IMR-90 (cell line): ENCODE results near the gene ZNF17. TPM values are rescaled to one million over a fixed set of nuclear protein-coding genes. Genes with fewer than 3 reads are reported as not detected.

ENCODE experiments used
- ATAC-seq: fragments of 200-7000 bp; cut with Tn5 transposase; 2 replicates; pipeline ENCODE4 v1.9.1; 2020; ENCODE audit warnings: low read depth, mild to moderate bottlenecking, moderate library complexity
- BruUV-seq: library from RNA; stranded (reverse); fragments of 400-500 nt; replicated peaks from 2 replicates; lab custom pipeline; 2021; lab: Mats Ljungman, UMichigan
- CTCF ChIA-PET: fragments of 300-600 bp; formaldehyde crosslinking; extraction: SDS; loops from one replicate; lab custom pipeline; 2021; ENCODE audit warnings: antibody characterized with exemption; lab: Yijun Ruan, JAX
- POLR2A ChIA-PET: fragments of 300-600 bp; sonication (Branson Sonifier 250); formaldehyde crosslinking; loops from one replicate; lab custom pipeline; 2022; ENCODE audit warnings: antibody characterized with exemption; ENCODE audit not compliant: unreplicated experiment; lab: Charles Lee
- DNase-seq: peaks from one replicate; pipeline ENCODE4 v3.0.0; 2013
- H2AFZ ChIP-seq: replicated peaks from 2 replicates; pipeline ENCODE3; 2013; ENCODE audit warnings: low read length, mild to moderate bottlenecking; ENCODE audit not compliant: poor library complexity
- H2AK5ac ChIP-seq: 2 replicates; pipeline ENCODE4 v1.6.1; 2013; ENCODE audit warnings: low read depth, low read length, inconsistent platforms
- H2AK9ac ChIP-seq: replicated peaks from 2 replicates; pipeline ENCODE3; 2013; ENCODE audit warnings: mild to moderate bottlenecking, low read depth, low read length, moderate library complexity; ENCODE audit not compliant: poor library complexity
- H2BK120ac ChIP-seq: 2 replicates; pipeline ENCODE4 v1.6.1; 2013; ENCODE audit warnings: low read depth, low read length, inconsistent platforms
- H2BK15ac ChIP-seq: 3 replicates; pipeline ENCODE4 v1.6.1; 2013; ENCODE audit warnings: low read depth, low read length, inconsistent platforms
- H2BK20ac ChIP-seq: 2 replicates; pipeline ENCODE4 v1.6.1; 2013; ENCODE audit warnings: low read depth, mild to moderate bottlenecking, inconsistent platforms, low read length, moderate library complexity
- H2BK5ac ChIP-seq: 2 replicates; pipeline ENCODE4 v1.6.1; 2013; ENCODE audit warnings: mild to moderate bottlenecking, low read depth, low read length, inconsistent platforms; ENCODE audit not compliant: poor library complexity, severe bottlenecking
- H3K14ac ChIP-seq: replicated peaks from 2 replicates; pipeline ENCODE4 v1.6.1; 2013; ENCODE audit warnings: low read depth, low read length, inconsistent platforms
- H3K18ac ChIP-seq: 2 replicates; pipeline ENCODE4 v1.6.1; 2013; ENCODE audit warnings: low read depth, low read length, control low read depth
- H3K23ac ChIP-seq: 2 replicates; pipeline ENCODE4 v1.6.1; 2013; ENCODE audit warnings: low read depth, low read length, inconsistent platforms
- H3K27ac ChIP-seq: 2 replicates; pipeline ENCODE4 v1.5.1; 2013; ENCODE audit warnings: mild to moderate bottlenecking, control low read depth, low read length; ENCODE audit not compliant: insufficient read depth
- H3K27me3 ChIP-seq: 2 replicates; pipeline ENCODE4 v1.6.1; 2013; ENCODE audit warnings: low read length; ENCODE audit not compliant: control insufficient read depth, insufficient read depth
- H3K36me3 ChIP-seq: 2 replicates; pipeline ENCODE4 v1.6.1; 2013; ENCODE audit warnings: low read length, mixed read lengths; ENCODE audit not compliant: control insufficient read depth, insufficient read depth
- H3K4ac ChIP-seq: 2 replicates; pipeline ENCODE4 v1.6.1; 2013; ENCODE audit warnings: low read depth, low read length, inconsistent platforms
- H3K4me1 ChIP-seq: 2 replicates; pipeline ENCODE4 v1.6.1; 2013; ENCODE audit warnings: low read length, mixed read lengths; ENCODE audit not compliant: control insufficient read depth, insufficient read depth
- H3K4me2 ChIP-seq: 2 replicates; pipeline ENCODE4 v1.6.1; 2013; ENCODE audit warnings: low read depth, mild to moderate bottlenecking, control low read depth, low read length, moderate library complexity
- H3K4me3 ChIP-seq: 2 replicates; pipeline ENCODE4 v1.5.1; 2013; ENCODE audit warnings: low read depth, mild to moderate bottlenecking, control low read depth, low read length, moderate library complexity; ENCODE audit not compliant: insufficient read depth
- H3K56ac ChIP-seq: 2 replicates; pipeline ENCODE4 v1.6.1; 2013; ENCODE audit warnings: low read length, inconsistent platforms; ENCODE audit not compliant: insufficient read depth; ENCODE audit errors: extremely low read depth
- H3K79me1 ChIP-seq, 2 experiments: 2 replicates each; pipeline ENCODE4 v1.6.1; 2013; ENCODE audit warnings: low read length in 2 of 2, inconsistent platforms in 1 of 2, low read depth in 1 of 2
- H3K9ac ChIP-seq: 2 replicates; pipeline ENCODE4 v1.6.1; 2013; ENCODE audit warnings: low read depth, low read length, control low read depth
- H3K9me1 ChIP-seq: 2 replicates; pipeline ENCODE4 v1.6.1; 2013; ENCODE audit warnings: low read length, inconsistent platforms; ENCODE audit not compliant: insufficient read depth
- H3K9me3 ChIP-seq: 2 replicates; pipeline ENCODE4 v1.6.1; 2013; ENCODE audit warnings: low read length; ENCODE audit not compliant: control insufficient read depth, insufficient read depth
- H4K20me1 ChIP-seq: 2 replicates; pipeline ENCODE4 v1.6.1; 2013; ENCODE audit warnings: low read length, inconsistent platforms; ENCODE audit not compliant: insufficient read depth
- H4K5ac ChIP-seq: 2 replicates; pipeline ENCODE4 v1.6.1; 2013; ENCODE audit warnings: mild to moderate bottlenecking, low read depth, low read length, control low read depth
- H4K8ac ChIP-seq, 2 experiments: 2 replicates each; pipeline ENCODE4 v1.6.1; 2013; ENCODE audit warnings: low read depth in 2 of 2, low read length in 2 of 2, control low read depth in 1 of 2, inconsistent platforms in 1 of 2
- H4K91ac ChIP-seq: 2 replicates; pipeline ENCODE4 v1.6.1; 2013; ENCODE audit warnings: low read depth, low read length, inconsistent platforms; ENCODE audit not compliant: insufficient read depth
- BHLHE40 ChIP-seq: fragments of 150-350 bp; IDR thresholded peaks from 2 replicates; pipeline ENCODE4 v1.6.1; 2016; ENCODE audit warnings: mild to moderate bottlenecking, low read depth, low read length
- CEBPB ChIP-seq: IDR thresholded peaks from 2 replicates; pipeline ENCODE4 v1.6.1; 2012; ENCODE audit warnings: low read depth, low read length, improper control_type of control experiment
- FOS ChIP-seq: fragments of 150-350 bp; IDR thresholded peaks from 2 replicates; pipeline ENCODE4 v1.6.1; 2016; ENCODE audit warnings: low read depth, low read length
- MAFK ChIP-seq: IDR thresholded peaks from 2 replicates; pipeline ENCODE4 v1.6.1; 2012; ENCODE audit warnings: low read depth, low read length, improper control_type of control experiment
- MAZ ChIP-seq: IDR thresholded peaks from 2 replicates; pipeline ENCODE4 v1.6.1; 2012; ENCODE audit warnings: low read depth, mild to moderate bottlenecking, low read length, improper control_type of control experiment, moderate library complexity, borderline replicate concordance
- MXI1 ChIP-seq: IDR thresholded peaks from 2 replicates; pipeline ENCODE4 v1.6.1; 2012; ENCODE audit warnings: low read depth, mild to moderate bottlenecking, low read length, moderate library complexity, borderline replicate concordance
- NFE2L2 ChIP-seq: fragments of 150-350 bp; IDR thresholded peaks from 2 replicates; pipeline ENCODE4 v1.6.1; 2016; ENCODE audit warnings: low read depth, mild to moderate bottlenecking, low read length
- POLR2A ChIP-seq: IDR thresholded peaks from 2 replicates; pipeline ENCODE4 v1.6.1; 2012; ENCODE audit warnings: mild to moderate bottlenecking, low read depth, low read length
- RAD21 ChIP-seq: IDR thresholded peaks from 2 replicates; pipeline ENCODE4 v1.6.1; 2012; ENCODE audit warnings: low read length, improper control_type of control experiment
- RCOR1 ChIP-seq: IDR thresholded peaks from 2 replicates; pipeline ENCODE4 v1.6.1; 2012; ENCODE audit warnings: mild to moderate bottlenecking, low read length, improper control_type of control experiment; ENCODE audit not compliant: insufficient replicate concordance
- RFX5 ChIP-seq: IDR thresholded peaks from 2 replicates; pipeline ENCODE4 v1.8.0; 2012; ENCODE audit warnings: low read depth, mild to moderate bottlenecking, low read length, moderate library complexity
- SMC3 ChIP-seq: fragments of 150-350 bp; IDR thresholded peaks from 2 replicates; pipeline ENCODE4 v1.6.1; 2016; ENCODE audit warnings: low read depth, mild to moderate bottlenecking, antibody characterized with exemption, low read length, moderate library complexity
- WGBS, 2 experiments: methylation state at CpG; one replicate each; pipeline versions ENCODE4 v1.1.5 to v1.1.7; 2013; ENCODE audit warnings: missing lambda C conversion rate in 2 of 2; ENCODE audit not compliant: insufficient read length in 1 of 2; ENCODE audit errors: extremely low coverage in 2 of 2; 5-methylcytosine and 5-hydroxymethylcytosine counted together
- dilution Hi-C: fragments of 300-500 bp; cut with HindIII; formaldehyde crosslinking; loops from one replicate; pipeline ENCODE4 v1.14.3; 2018; ENCODE audit warnings: low sequenced_read_pairs; ENCODE audit not compliant: unreplicated experiment
- in situ Hi-C: fragments of 300-500 bp; cut with MboI; formaldehyde crosslinking; loops from 3 replicates; pipeline ENCODE4 v1.14.3; 2019; ENCODE audit warnings: low sequenced_read_pairs, inconsistent platforms, mixed read lengths
- intact Hi-C: fragments of 100-400 bp; cut with micrococcal nuclease; formaldehyde crosslinking; loops from 2 replicates; pipeline ENCODE4 v1.10.0; 2022
- polyA plus RNA-seq, 3 experiments: library from polyadenylated mRNA; depleted of rRNA; stranded (reverse); fragments of >200 nt; gene quantifications; 2 replicates each; pipeline ENCODE4 v1.2.3, GENCODE V29; 2012; ENCODE audit warnings: low replicate concordance in 1 of 3
- total RNA-seq: library from RNA; depleted of rRNA; stranded (reverse); fragments of >200 nt; gene quantifications from 2 replicates; pipeline ENCODE4 v1.2.3, GENCODE V29; 2012
- TF ChIP-seq, protein P1 (sequence below): fragments of 150-350 bp; IDR thresholded peaks from 2 replicates; pipeline ENCODE4 v1.6.1; 2017; ENCODE audit warnings: mild to moderate bottlenecking, antibody characterized with exemption, low read length, low read depth
- TF ChIP-seq, protein P2 (sequence below): fragments of 150-350 bp; IDR thresholded peaks from 2 replicates; pipeline ENCODE4 v1.6.1; 2016; ENCODE audit warnings: low read depth, mild to moderate bottlenecking, low read length, moderate library complexity, borderline replicate concordance

Gene ZNF17
- total and polyA plus RNA-seq, 2 of the 4 experiments (the other 2 are of a cell fraction) = 4.3 to 17.4 TPM

DNA sequence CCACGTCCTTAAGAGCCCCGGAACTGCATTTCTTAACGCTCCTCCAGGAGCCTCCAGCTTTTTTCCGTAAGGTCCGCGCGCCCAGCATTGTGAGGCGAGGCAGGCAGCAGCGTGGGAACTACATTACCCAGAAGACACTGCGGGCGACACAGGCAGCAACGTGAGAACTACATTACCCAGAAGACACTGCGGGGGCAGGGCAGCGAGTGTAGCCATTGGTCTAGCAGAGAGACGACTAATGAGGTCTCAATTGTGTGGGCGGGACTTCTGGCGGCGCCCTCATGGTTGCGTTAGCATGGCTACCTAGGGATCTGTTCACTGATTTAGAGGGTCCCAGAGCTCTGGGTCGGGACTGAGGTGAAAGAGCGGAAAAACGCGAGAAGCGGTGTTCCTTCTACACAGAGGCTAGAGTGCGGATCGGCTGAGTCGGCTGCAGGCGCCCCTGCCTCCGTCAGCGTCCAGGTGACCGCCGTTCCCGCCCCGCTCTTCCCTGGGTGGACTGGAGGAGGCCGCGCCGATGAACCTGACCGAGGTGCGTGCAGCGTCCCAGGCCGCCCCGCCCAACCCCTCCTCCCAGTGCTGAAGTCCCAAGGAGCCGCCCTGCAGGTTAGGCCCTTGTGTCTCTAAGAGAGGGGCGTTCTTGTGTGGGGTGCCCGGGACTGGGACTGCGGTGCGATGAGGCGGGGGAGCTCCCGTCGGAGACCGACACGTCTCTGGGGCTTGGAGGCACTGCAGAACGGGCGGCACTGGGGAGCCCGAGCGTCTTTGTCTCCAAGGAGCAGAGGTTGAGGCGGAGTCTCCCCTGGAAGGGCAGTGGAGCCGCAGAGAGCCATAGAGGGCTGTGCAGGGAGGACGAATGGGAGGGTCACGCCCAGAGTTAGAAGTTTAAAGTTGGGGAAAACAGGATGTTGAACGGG, 24.4 kb downstream of the ZNF17 start, which contains the start of gene ZNF749:
ZNF749 (plus strand) TSS at position 264 of the 917 bp plus-strand sequence; CDS start at position 518, 254 bp downstream.
- in situ Hi-C loops = no loop called here
- H3K27me3 ChIP-seq = no peaks in the 10 kb centered on the region
- H3K4me3 ChIP-seq = peak within 1 kb of the TSS; percentile 80
- ChIA-PET POLR2A (no interaction called here), CTCF (interaction anchor here (0.7 kb wide), 1 partner anchor 322 kb away, joined by 3 read pairs; no protein-coding TSS in a partner anchor)
- peak within 1 kb of the TSS; percentile 82 for H3K14ac ChIP-seq
- peak within 1 kb of the TSS; percentile 75 for H3K9ac ChIP-seq
- H3K27ac ChIP-seq = peak within 1 kb of the TSS; percentile 62
- H2AK5ac ChIP-seq = peak within 1 kb of the TSS; percentile 62
- H3K9me1 ChIP-seq = 0 out of 2 replicates have a peak, but pooled peaks cover 7% of the 10 kb centered on the region
- no peaks in the 10 kb centered on the region for H3K9me3 ChIP-seq
- H3K4ac ChIP-seq = peak within 1 kb of the TSS; percentile 65; the same call in 1 of the 2 replicates
- H3K23ac ChIP-seq = peak within 1 kb of the TSS; percentile 77
- 0% methylated on average over 12 of the region's 61 CpGs; no CpG with 5 or more reads in 1 of the 2 experiments for WGBS, 2 experiments
- ATAC-seq (peak; percentile 97), DNase-seq (peak; percentile 97)
- no TSS peak for BruUV-seq
- peak within 1 kb of the TSS; percentile 93 for H3K4me2 ChIP-seq
- peak within 1 kb of the TSS; percentile 19 for H4K91ac ChIP-seq
- H2BK15ac ChIP-seq = peak within 1 kb of the TSS; percentile 6; the same call in 1 of the 3 replicates
- H2BK120ac ChIP-seq = peak within 1 kb of the TSS; percentile 43; the same call in 1 of the 2 replicates
- H3K36me3 ChIP-seq = peaks cover 4% of the 10 kb centered on the region; the same call in 1 of the 2 replicates
- H4K5ac ChIP-seq = peak within 1 kb of the TSS; percentile 66
- peak within 1 kb of the TSS; percentile 82 for H3K56ac ChIP-seq
- intact Hi-C loops = no loop called here
- H2BK20ac ChIP-seq = no peak within 1 kb of the TSS
- H3K18ac ChIP-seq = peak within 1 kb of the TSS; percentile 5; the same call in 1 of the 2 replicates
- peak within 1 kb of the TSS; percentile 71 for H2AK9ac ChIP-seq
- peaks cover 2% of the 10 kb centered on the region; the same call in 1 of the 2 replicates for H3K4me1 ChIP-seq
- dilution Hi-C loops = no loop called here
- peaks cover 12 to 45% of the 10 kb centered on the region in 2 experiments; a peak in 3 of 4 replicates for H3K79me1 ChIP-seq
- H4K8ac ChIP-seq = peak within 1 kb of the TSS; percentile 90 to 93
- H4K20me1 ChIP-seq = no peaks in the 10 kb centered on the region
- H2AFZ ChIP-seq = peak within 1 kb of the TSS; percentile 98
- peak within 1 kb of the TSS; percentile 60 for H2BK5ac ChIP-seq
- TF ChIP-seq MAZ = no peak
- TF ChIP-seq MXI1 = peak; percentile 95; the same call in 1 of the 2 replicates
- TF ChIP-seq, protein P1, sequence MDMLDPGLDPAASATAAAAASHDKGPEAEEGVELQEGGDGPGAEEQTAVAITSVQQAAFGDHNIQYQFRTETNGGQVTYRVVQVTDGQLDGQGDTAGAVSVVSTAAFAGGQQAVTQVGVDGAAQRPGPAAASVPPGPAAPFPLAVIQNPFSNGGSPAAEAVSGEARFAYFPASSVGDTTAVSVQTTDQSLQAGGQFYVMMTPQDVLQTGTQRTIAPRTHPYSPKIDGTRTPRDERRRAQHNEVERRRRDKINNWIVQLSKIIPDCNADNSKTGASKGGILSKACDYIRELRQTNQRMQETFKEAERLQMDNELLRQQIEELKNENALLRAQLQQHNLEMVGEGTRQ = peak; percentile 21; the same call in 1 of the 2 replicates
- no peak for TF ChIP-seq NFE2L2
- TF ChIP-seq SMC3 = no peak
- no peak for TF ChIP-seq RAD21
- TF ChIP-seq CEBPB = peak; percentile 64
- no peak for TF ChIP-seq FOS
- no peak for TF ChIP-seq MAFK
- no peak for TF ChIP-seq BHLHE40
- no peak for TF ChIP-seq RFX5
- peak; percentile 57; the same call in 1 of the 2 replicates for TF ChIP-seq POLR2A
- TF ChIP-seq RCOR1 = no peak
- TF ChIP-seq, protein P2, sequence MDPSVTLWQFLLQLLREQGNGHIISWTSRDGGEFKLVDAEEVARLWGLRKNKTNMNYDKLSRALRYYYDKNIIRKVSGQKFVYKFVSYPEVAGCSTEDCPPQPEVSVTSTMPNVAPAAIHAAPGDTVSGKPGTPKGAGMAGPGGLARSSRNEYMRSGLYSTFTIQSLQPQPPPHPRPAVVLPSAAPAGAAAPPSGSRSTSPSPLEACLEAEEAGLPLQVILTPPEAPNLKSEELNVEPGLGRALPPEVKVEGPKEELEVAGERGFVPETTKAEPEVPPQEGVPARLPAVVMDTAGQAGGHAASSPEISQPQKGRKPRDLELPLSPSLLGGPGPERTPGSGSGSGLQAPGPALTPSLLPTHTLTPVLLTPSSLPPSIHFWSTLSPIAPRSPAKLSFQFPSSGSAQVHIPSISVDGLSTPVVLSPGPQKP = no peak
